ENCODE data around the gene RPS27.
A peak's percentile ranks its signal among the peaks of the same experiment; 100 is the strongest.

GRCh38 chr1:153963030-153963849 lies 27.3 kb upstream of the RPS27 start, which contains the start of gene SLC39A1:
- TF ChIP-seq POLR2AphosphoS5 (IDR thresholded peaks at IDR 0.05; ENCODE audit: low read depth, low read length) (peak; percentile 78), POLR2A (IDR thresholded peaks at IDR 0.05; ENCODE audit: low read depth, low read length) (no peak; the same call in 1 of the 2 replicates), PAX5 (IDR thresholded peaks at IDR 0.05; ENCODE audit: insufficient read depth, low read length, severe bottlenecking) (no peak), TAF1 (IDR thresholded peaks at IDR 0.05; ENCODE audit: low read depth, low read length) (peak; percentile 66; the same call in 1 of the 2 replicates)
